AG08395 (cell line): ENCODE measurements around the gene NCOA5.
"Not testable (repeated sequence)": the region's sequence is repeated elsewhere in the genome, so short reads cannot be mapped to it uniquely, and the experiment has no call there.

Source experiments
- DNase-seq: peaks from one replicate; pipeline ENCODE4 v3.0.0; 2012; ENCODE audit warnings: mixed read lengths, low spot score

Gene NCOA5

GRCh38 chr20:46091622-46092535 lies 2.1 kb upstream of the NCOA5 start:
- DNase-seq, result not testable (repeated sequence)

GRCh38 chr20:46089167-46089416 lies 670 bp downstream of the NCOA5 start:
- DNase-seq, result no peak

GRCh38 chr20:46088409-46089166 lies 1.2 kb downstream of the NCOA5 start:
- DNase-seq, result peak; percentile 12

GRCh38 chr20:46087161-46087560 lies 2.6 kb downstream of the NCOA5 start:
- DNase-seq, result no peak

GRCh38 chr20:46085179-46085851 lies 4.4 kb downstream of the NCOA5 start:
- no peak for DNase-seq

- no peak for DNase-seq
Measured at GRCh38 chr20:46084805-46085178, 5.0 kb downstream of the NCOA5 start.

- DNase-seq, result no peak
Measured at GRCh38 chr20:46083531-46084061, 6.2 kb downstream of the NCOA5 start.

GRCh38 chr20:46083101-46083500 lies 6.7 kb downstream of the NCOA5 start:
- DNase-seq, result no peak

GRCh38 chr20:46081074-46081473 lies 8.7 kb downstream of the NCOA5 start:
- DNase-seq, result no peak

- no peak for DNase-seq
Measured at GRCh38 chr20:46078954-46079353, 10.8 kb downstream of the NCOA5 start.

GRCh38 chr20:46077642-46078305 lies 12.0 kb downstream of the NCOA5 start:
- DNase-seq, result no peak

- no peak for DNase-seq
Measured at GRCh38 chr20:46076806-46077205, 13.0 kb downstream of the NCOA5 start.

GRCh38 chr20:46074006-46074405 lies 15.8 kb downstream of the NCOA5 start:
- DNase-seq, result no peak

GRCh38 chr20:46073443-46073842 lies 16.3 kb downstream of the NCOA5 start:
- DNase-seq, result no peak

- DNase-seq, result no peak
Measured at GRCh38 chr20:46073024-46073423, 16.7 kb downstream of the NCOA5 start.

GRCh38 chr20:46071573-46071972 lies 18.2 kb downstream of the NCOA5 start:
- DNase-seq, result no peak

GRCh38 chr20:46070215-46070900 lies 19.4 kb downstream of the NCOA5 start:
- peak; percentile 75 for DNase-seq

GRCh38 chr20:46065691-46066090 lies 24.1 kb downstream of the NCOA5 start:
- DNase-seq, result no peak

GRCh38 chr20:46065006-46065405 lies 24.8 kb downstream of the NCOA5 start:
- no peak for DNase-seq

GRCh38 chr20:46063652-46064054 lies 26.1 kb downstream of the NCOA5 start:
- no peak for DNase-seq

- no peak for DNase-seq
Measured at GRCh38 chr20:46063151-46063550, 26.6 kb downstream of the NCOA5 start.

- no peak for DNase-seq
Measured at GRCh38 chr20:46062621-46063020, 27.1 kb downstream of the NCOA5 start.
